HCT116 (cell line): ENCODE data around the gene RPS6KA2. TPM values are rescaled to one million over a fixed set of nuclear protein-coding genes. Genes with fewer than 3 reads are reported as not detected.
"Not testable (repeated sequence)": the region's sequence is repeated elsewhere in the genome, so short reads cannot be mapped to it uniquely, and the experiment has no call there.

Experiments used
- ATAC-seq: fragments of 200-7000 bp; cut with Tn5 transposase; 2 replicates; pipeline ENCODE4 v1.9.1; 2020; ENCODE audit warnings: mild to moderate bottlenecking, moderate library complexity
- BruUV-seq: library from RNA; stranded (reverse); fragments of 400-500 nt; replicated peaks from 2 replicates; lab custom pipeline; 2021; lab: Mats Ljungman, UMichigan
- CTCF ChIA-PET: fragments of 300-600 bp; sonication (Branson Sonifier 250); formaldehyde crosslinking; loops from one replicate; lab custom pipeline; 2021; ENCODE audit warnings: antibody characterized with exemption; lab: Charles Lee
- POLR2A ChIA-PET: fragments of 300-600, 350-600 bp; sonication (Branson Sonifier 250); formaldehyde crosslinking; loops from one replicate; lab custom pipeline; 2021; ENCODE audit warnings: antibody characterized with exemption; lab: Charles Lee
- RAD21 ChIA-PET, 2 experiments: fragments of 300-600 bp; sonication (Branson Sonifier 250); formaldehyde crosslinking; loops; one replicate each; lab custom pipeline; 2023; ENCODE audit warnings: low total read pairs in 2 of 2; ENCODE audit not compliant: uncharacterized antibody in 2 of 2, unreplicated experiment in 2 of 2, low non-redundant PET in 1 of 2; lab: Charles Lee
- DNase-seq: peaks from one replicate; pipeline ENCODE4 v3.0.0-alpha.2; 2010; ENCODE audit warnings: low read depth, low spot score
- H2AFZ ChIP-seq: fragments of 200-600 bp; shearing (Covaris generic), sonication (generic); 2 replicates; pipeline ENCODE4 v1.6.1; 2017; ENCODE audit warnings: low read depth, mixed run types, mixed read lengths, antibody characterized with exemption, low read length; ENCODE audit not compliant: poor library complexity, severe bottlenecking
- H3K27ac ChIP-seq: 2 replicates; pipeline ENCODE4 v1.5.1; 2012; ENCODE audit warnings: low read depth, low read length
- H3K27me3 ChIP-seq: fragments of 200-600 bp; sonication (generic); 2 replicates; pipeline ENCODE4 v1.6.1; 2016; ENCODE audit warnings: mixed run types, low read length, mixed read lengths; ENCODE audit not compliant: insufficient read depth
- H3K36me3 ChIP-seq, 2 experiments: fragments of 200-500 bp in 1 of 2; fragments of 200-600 bp in 1 of 2; sonication (Bioruptor generic) in 1 of 2; sonication (generic) in 1 of 2; 2 replicates each; pipeline versions ENCODE4 v1.5.1 to v1.6.1; 2014 to 2016; ENCODE audit warnings: low read length in 2 of 2, inconsistent platforms in 1 of 2, mixed read lengths in 1 of 2, mixed run types in 1 of 2; ENCODE audit not compliant: insufficient read depth in 2 of 2, control insufficient read depth in 1 of 2
- H3K4me1 ChIP-seq, 2 experiments: fragments of 200-600 bp in 1 of 2; sonication (generic) in 1 of 2; 2 replicates each; pipeline versions ENCODE4 v1.5.1 to v1.6.1; 2012 to 2017; ENCODE audit warnings: low read length in 2 of 2, inconsistent platforms in 1 of 2, mild to moderate bottlenecking in 1 of 2, mixed read lengths in 1 of 2, mixed run types in 1 of 2, moderate library complexity in 1 of 2; ENCODE audit not compliant: insufficient read depth in 2 of 2, control insufficient read depth in 1 of 2
- H3K4me2 ChIP-seq: fragments of 200-600 bp; sonication (generic); 2 replicates; pipeline ENCODE4 v1.6.1; 2017; ENCODE audit warnings: mixed run types, low read length, mixed read lengths
- H3K4me3 ChIP-seq, 2 experiments: fragments of 200-600 bp in 1 of 2; sonication (generic) in 1 of 2; replicated peaks in 1 of 2; 2 replicates each; pipeline ENCODE4 v1.5.1; 2011 to 2016; ENCODE audit warnings: low read length in 2 of 2, control low read depth in 1 of 2, low read depth in 1 of 2, mild to moderate bottlenecking in 1 of 2, mixed read lengths in 1 of 2, mixed run types in 1 of 2
- H3K79me2 ChIP-seq: fragments of 200-600 bp; sonication (generic); 2 replicates; pipeline ENCODE4 v1.6.1; 2017; ENCODE audit warnings: mild to moderate bottlenecking, mixed run types, low read length, moderate library complexity, mixed read lengths; ENCODE audit not compliant: insufficient read depth
- H3K9ac ChIP-seq: fragments of 200-600 bp; sonication (generic); 2 replicates; pipeline ENCODE4 v1.6.1; 2016; ENCODE audit warnings: low read length, mixed read lengths
- H3K9me2 ChIP-seq: fragments of 200-600 bp; sonication (generic), shearing (Covaris generic); 2 replicates; pipeline ENCODE4 v1.6.1; 2017; ENCODE audit warnings: mixed run types, mild to moderate bottlenecking, moderate library complexity; ENCODE audit not compliant: insufficient read depth
- H3K9me3 ChIP-seq, 2 experiments: fragments of 200-500 bp in 1 of 2; fragments of 200-600 bp in 1 of 2; sonication (Bioruptor generic) in 1 of 2; sonication (generic) in 1 of 2; 2 replicates each; pipeline ENCODE4 v1.6.1; 2014 to 2017; ENCODE audit warnings: low read length in 2 of 2, mixed read lengths in 2 of 2, inconsistent platforms in 1 of 2, low read depth in 1 of 2, mild to moderate bottlenecking in 1 of 2, mixed run types in 1 of 2, moderate library complexity in 1 of 2; ENCODE audit not compliant: control insufficient read depth in 1 of 2, insufficient read depth in 1 of 2
- H4K20me1 ChIP-seq: fragments of 200-600 bp; sonication (generic), shearing (Covaris generic); 2 replicates; pipeline ENCODE4 v1.6.1; 2017; ENCODE audit warnings: mixed run types, mild to moderate bottlenecking, moderate library complexity; ENCODE audit not compliant: insufficient read depth
- CEBPB ChIP-seq: IDR thresholded peaks from 2 replicates; pipeline ENCODE4 v1.6.1; 2012; ENCODE audit warnings: low read depth
- ELF1 ChIP-seq: IDR thresholded peaks from 2 replicates; pipeline ENCODE4 v1.6.1; 2012; ENCODE audit warnings: low read depth, borderline replicate concordance
- EZH2 ChIP-seq: fragments of 200-600 bp; sonication (generic); IDR thresholded peaks from 2 replicates; pipeline ENCODE4 v1.6.1; 2017; ENCODE audit warnings: antibody characterized with exemption, mixed run types
- SP1 ChIP-seq: IDR thresholded peaks from 2 replicates; pipeline ENCODE4 v1.6.1; 2012; ENCODE audit warnings: low read depth
- intact Hi-C: fragments of 100-400 bp; cut with micrococcal nuclease; formaldehyde crosslinking; loops from 2 replicates; pipeline ENCODE4 v1.10.0; 2022
- total RNA-seq: library from RNA; stranded (reverse); gene quantifications from one replicate; pipeline ENCODE4 v1.2.1, GENCODE V29; 2021; ENCODE audit not compliant: unreplicated experiment

The RPS6KA2 gene
- total RNA-seq, 1 experiment from 2014 or later: 8.5 TPM

GRCh38 chr6:166529586-166529985 is 97.5 kb downstream of the RPS6KA2 start:
- Histone ChIP-seq H4K20me1 (no peaks in the 10 kb centered on the region), H3K9ac (0 out of 2 replicates have a peak overlapping the region, but pooled peaks have one; percentile 59), H2AFZ (no peak overlapping the region), H3K9me2 (no peaks in the 10 kb centered on the region), H3K27ac (no peak overlapping the region), H3K36me3 (no peaks in the 10 kb centered on the region), H3K4me2 (peak overlapping the region; percentile 95), H3K4me1 (peaks cover 15 to 23% of the 10 kb centered on the region in 2 experiments), H3K79me2 (no peaks in the 10 kb centered on the region), H3K27me3 (no peaks in the 10 kb centered on the region), H3K4me3 (peak overlapping the region in 1 of 2 experiments; percentile 59; a peak in 1 of 4 replicates), H3K9me3 (no peaks in the 10 kb centered on the region)
- no TSS peak for BruUV-seq
- ATAC-seq (no peak), DNase-seq (no peak)
- ChIA-PET CTCF (no interaction called here), RAD21 (no interaction called here), POLR2A (no interaction called here)
- intact Hi-C loops: no loop called here
- TF ChIP-seq EZH2 (no peak), CEBPB (no peak), ELF1 (no peak), SP1 (no peak)

- H3K27me3 ChIP-seq, BruUV-seq, intact Hi-C loops: not testable (repeated sequence)
Measured at GRCh38 chr6:166529058-166529457, 98.0 kb downstream of the RPS6KA2 start.

More at GRCh38 chr6:166529058-166529457, 98.0 kb downstream of the RPS6KA2 start:
- H3K79me2 ChIP-seq, POLR2A ChIA-PET, H3K9me3 ChIP-seq, H3K36me3 ChIP-seq, H3K9me2 ChIP-seq, H3K4me3 ChIP-seq, H3K27ac ChIP-seq, H3K9ac ChIP-seq, H2AFZ ChIP-seq, ATAC-seq, H4K20me1 ChIP-seq, DNase-seq, CTCF ChIA-PET, H3K4me2 ChIP-seq, RAD21 ChIA-PET: not testable (repeated sequence)
- peaks cover 15 to 23% of the 10 kb centered on the region in 2 experiments for H3K4me1 ChIP-seq
